ENCODE results near the gene ALDH6A1.

DNA sequence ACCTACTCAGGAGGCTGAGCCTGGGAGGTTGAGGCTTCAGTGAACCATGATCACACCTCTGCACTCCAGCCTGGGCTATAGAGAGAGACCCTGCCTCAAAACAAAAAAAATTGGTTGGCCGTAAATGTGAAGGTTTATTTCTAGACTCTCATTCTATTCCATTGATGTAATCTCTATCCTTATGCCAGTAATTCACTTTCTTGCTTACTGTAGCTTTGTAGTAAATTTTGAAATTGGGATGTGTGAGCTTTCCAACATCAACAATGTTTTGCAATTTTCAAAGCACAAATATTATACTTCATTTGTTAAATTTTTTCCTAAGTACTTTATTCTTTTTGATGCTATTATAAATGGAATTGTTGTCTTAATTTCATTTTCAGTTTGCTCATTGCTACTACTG lies 25.1 kb upstream of the ALDH6A1 start:
- TF ChIP-seq, protein P1, sequence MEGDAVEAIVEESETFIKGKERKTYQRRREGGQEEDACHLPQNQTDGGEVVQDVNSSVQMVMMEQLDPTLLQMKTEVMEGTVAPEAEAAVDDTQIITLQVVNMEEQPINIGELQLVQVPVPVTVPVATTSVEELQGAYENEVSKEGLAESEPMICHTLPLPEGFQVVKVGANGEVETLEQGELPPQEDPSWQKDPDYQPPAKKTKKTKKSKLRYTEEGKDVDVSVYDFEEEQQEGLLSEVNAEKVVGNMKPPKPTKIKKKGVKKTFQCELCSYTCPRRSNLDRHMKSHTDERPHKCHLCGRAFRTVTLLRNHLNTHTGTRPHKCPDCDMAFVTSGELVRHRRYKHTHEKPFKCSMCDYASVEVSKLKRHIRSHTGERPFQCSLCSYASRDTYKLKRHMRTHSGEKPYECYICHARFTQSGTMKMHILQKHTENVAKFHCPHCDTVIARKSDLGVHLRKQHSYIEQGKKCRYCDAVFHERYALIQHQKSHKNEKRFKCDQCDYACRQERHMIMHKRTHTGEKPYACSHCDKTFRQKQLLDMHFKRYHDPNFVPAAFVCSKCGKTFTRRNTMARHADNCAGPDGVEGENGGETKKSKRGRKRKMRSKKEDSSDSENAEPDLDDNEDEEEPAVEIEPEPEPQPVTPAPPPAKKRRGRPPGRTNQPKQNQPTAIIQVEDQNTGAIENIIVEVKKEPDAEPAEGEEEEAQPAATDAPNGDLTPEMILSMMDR (IDR thresholded peaks at IDR 0.05): no peak
- no peak for TF ChIP-seq POLR2A (IDR thresholded peaks at IDR 0.05)
